ENCODE results near the gene COX7A2. TPM values are rescaled to one million over a fixed set of nuclear protein-coding genes. Genes with fewer than 3 reads are reported as not detected.

COX7A2 gene
- total and polyA plus RNA-seq, 2 of the 4 experiments (the other 2 are of a cell fraction): 174 to 776 TPM

DNA sequence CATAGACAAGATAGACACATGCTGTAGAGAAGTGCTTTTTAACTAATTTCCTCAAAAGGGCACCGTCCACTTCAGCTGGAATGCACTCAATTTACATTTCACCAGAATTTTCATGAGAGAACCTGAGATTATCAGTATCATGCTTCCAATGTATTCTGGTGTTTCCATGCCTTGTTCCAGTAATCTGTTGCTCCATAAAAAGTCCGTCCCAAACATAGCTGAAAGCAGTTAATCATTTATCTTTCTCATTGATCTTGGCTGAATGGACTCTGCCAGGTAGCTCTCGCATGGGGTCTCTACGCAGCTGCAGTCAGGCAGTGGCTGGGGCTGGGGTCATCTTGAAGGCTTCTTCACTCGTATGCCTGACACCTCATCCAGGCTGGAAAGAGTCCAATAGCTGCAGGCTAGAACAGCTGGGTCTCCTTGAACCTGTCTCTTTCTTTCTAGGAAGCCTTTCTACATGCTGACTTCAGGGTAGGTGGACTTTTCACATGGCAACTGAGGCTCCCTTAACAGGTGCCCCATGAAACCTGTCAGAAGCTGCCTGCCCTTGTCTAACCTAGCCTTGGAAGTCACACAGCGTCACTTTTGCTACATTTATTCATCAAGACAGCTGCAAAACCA lies 19.2 kb downstream of the COX7A2 start:
- ChIA-PET POLR2A (ENCODE audit: unreplicated experiment) (no interaction called here), CTCF (no interaction called here)
- Histone ChIP-seq H3K4me1 (ENCODE audit: control insufficient read depth, insufficient read depth, low read length) (peaks cover 8% of the 10 kb centered on the region), H3K27me3 (ENCODE audit: control insufficient read depth, insufficient read depth, low read length) (no peaks in the 10 kb centered on the region), H3K23ac (ENCODE audit: low read depth, low read length) (no peak overlapping the region), H2BK15ac (ENCODE audit: low read depth, low read length) (no peak overlapping the region), H2BK20ac (ENCODE audit: low read depth, low read length) (no peak overlapping the region), H3K14ac (replicated peaks; ENCODE audit: low read depth, low read length) (0 out of 2 replicates have a peak overlapping the region, but pooled peaks have one; percentile 28), H2AK5ac (ENCODE audit: low read depth, low read length) (no peak overlapping the region), H3K18ac (ENCODE audit: low read depth, low read length) (no peak overlapping the region), H3K9ac (ENCODE audit: low read depth, low read length) (no peak overlapping the region), H3K4me2 (ENCODE audit: low read depth, low read length) (no peak overlapping the region), H2AK9ac (replicated peaks; ENCODE audit: low read depth, low read length, poor library complexity) (no peak overlapping the region), H4K20me1 (ENCODE audit: insufficient read depth, low read length) (no peaks in the 10 kb centered on the region), H4K5ac (ENCODE audit: low read depth, low read length) (no peak overlapping the region), H3K4ac (ENCODE audit: low read depth, low read length) (no peak overlapping the region; the same call in 1 of the 2 replicates), H2BK120ac (ENCODE audit: low read depth, low read length) (no peak overlapping the region), H2AFZ (replicated peaks; ENCODE audit: low read length, poor library complexity) (peak overlapping the region; percentile 28), H2BK5ac (ENCODE audit: low read depth, low read length, poor library complexity, severe bottlenecking) (no peak overlapping the region), H4K8ac (ENCODE audit: low read depth in 2 of 2, low read length in 2 of 2) (no peak overlapping the region), H3K9me3 (ENCODE audit: control insufficient read depth, insufficient read depth, low read length) (no peaks in the 10 kb centered on the region), H3K36me3 (ENCODE audit: control insufficient read depth, insufficient read depth, low read length) (no peaks in the 10 kb centered on the region), H3K79me1 (ENCODE audit: low read depth in 1 of 2, low read length in 2 of 2) (no peaks in the 10 kb centered on the region), H3K9me1 (ENCODE audit: insufficient read depth, low read length) (peaks cover 3% of the 10 kb centered on the region; the same call in 1 of the 2 replicates), H3K27ac (ENCODE audit: insufficient read depth, low read length) (no peak overlapping the region), H3K56ac (ENCODE audit: extremely low read depth, insufficient read depth, low read length) (no peak overlapping the region), H3K4me3 (ENCODE audit: insufficient read depth, low read depth, low read length) (no peak overlapping the region), H4K91ac (ENCODE audit: insufficient read depth, low read depth, low read length) (no peak overlapping the region)
- no CpG with 5 or more reads among the region's 6 CpGs for WGBS, 2 experiments (ENCODE audit: extremely low coverage in 2 of 2, insufficient read length in 1 of 2)
- no peak for DNase-seq
- dilution Hi-C loops (cut with HindIII; ENCODE audit: low sequenced_read_pairs, unreplicated experiment): no loop called here
- in situ Hi-C loops (cut with MboI; ENCODE audit: low sequenced_read_pairs): no loop called here
- intact Hi-C loops (cut with micrococcal nuclease): no loop called here
- ATAC-seq (ENCODE audit: low read depth): no peak
- no TSS peak for BruUV-seq (replicated peaks)
- no peak for TF ChIP-seq MAZ (IDR thresholded peaks at IDR 0.05; ENCODE audit: borderline replicate concordance, low read depth, low read length)
- no peak for TF ChIP-seq RCOR1 (IDR thresholded peaks at IDR 0.05; ENCODE audit: insufficient replicate concordance, low read length)
- no peak for TF ChIP-seq RFX5 (IDR thresholded peaks at IDR 0.05; ENCODE audit: low read depth, low read length)
- TF ChIP-seq MXI1 (IDR thresholded peaks at IDR 0.05; ENCODE audit: borderline replicate concordance, low read depth, low read length): no peak
- no peak for TF ChIP-seq CEBPB (IDR thresholded peaks at IDR 0.05; ENCODE audit: low read depth, low read length)
- TF ChIP-seq, protein P1, sequence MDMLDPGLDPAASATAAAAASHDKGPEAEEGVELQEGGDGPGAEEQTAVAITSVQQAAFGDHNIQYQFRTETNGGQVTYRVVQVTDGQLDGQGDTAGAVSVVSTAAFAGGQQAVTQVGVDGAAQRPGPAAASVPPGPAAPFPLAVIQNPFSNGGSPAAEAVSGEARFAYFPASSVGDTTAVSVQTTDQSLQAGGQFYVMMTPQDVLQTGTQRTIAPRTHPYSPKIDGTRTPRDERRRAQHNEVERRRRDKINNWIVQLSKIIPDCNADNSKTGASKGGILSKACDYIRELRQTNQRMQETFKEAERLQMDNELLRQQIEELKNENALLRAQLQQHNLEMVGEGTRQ (IDR thresholded peaks at IDR 0.05; ENCODE audit: low read depth, low read length): no peak
- TF ChIP-seq, protein P2, sequence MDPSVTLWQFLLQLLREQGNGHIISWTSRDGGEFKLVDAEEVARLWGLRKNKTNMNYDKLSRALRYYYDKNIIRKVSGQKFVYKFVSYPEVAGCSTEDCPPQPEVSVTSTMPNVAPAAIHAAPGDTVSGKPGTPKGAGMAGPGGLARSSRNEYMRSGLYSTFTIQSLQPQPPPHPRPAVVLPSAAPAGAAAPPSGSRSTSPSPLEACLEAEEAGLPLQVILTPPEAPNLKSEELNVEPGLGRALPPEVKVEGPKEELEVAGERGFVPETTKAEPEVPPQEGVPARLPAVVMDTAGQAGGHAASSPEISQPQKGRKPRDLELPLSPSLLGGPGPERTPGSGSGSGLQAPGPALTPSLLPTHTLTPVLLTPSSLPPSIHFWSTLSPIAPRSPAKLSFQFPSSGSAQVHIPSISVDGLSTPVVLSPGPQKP (IDR thresholded peaks at IDR 0.05; ENCODE audit: borderline replicate concordance, low read depth, low read length): no peak
- no peak for TF ChIP-seq CHD1 (IDR thresholded peaks at IDR 0.05; ENCODE audit: low read depth, low read length)
- no peak for TF ChIP-seq SMC3 (IDR thresholded peaks at IDR 0.05; ENCODE audit: low read depth, low read length)
- no peak for TF ChIP-seq MAFK (IDR thresholded peaks at IDR 0.05; ENCODE audit: low read depth, low read length)
- no peak for TF ChIP-seq FOS (IDR thresholded peaks at IDR 0.05; ENCODE audit: low read depth, low read length)
- TF ChIP-seq, protein P3, sequence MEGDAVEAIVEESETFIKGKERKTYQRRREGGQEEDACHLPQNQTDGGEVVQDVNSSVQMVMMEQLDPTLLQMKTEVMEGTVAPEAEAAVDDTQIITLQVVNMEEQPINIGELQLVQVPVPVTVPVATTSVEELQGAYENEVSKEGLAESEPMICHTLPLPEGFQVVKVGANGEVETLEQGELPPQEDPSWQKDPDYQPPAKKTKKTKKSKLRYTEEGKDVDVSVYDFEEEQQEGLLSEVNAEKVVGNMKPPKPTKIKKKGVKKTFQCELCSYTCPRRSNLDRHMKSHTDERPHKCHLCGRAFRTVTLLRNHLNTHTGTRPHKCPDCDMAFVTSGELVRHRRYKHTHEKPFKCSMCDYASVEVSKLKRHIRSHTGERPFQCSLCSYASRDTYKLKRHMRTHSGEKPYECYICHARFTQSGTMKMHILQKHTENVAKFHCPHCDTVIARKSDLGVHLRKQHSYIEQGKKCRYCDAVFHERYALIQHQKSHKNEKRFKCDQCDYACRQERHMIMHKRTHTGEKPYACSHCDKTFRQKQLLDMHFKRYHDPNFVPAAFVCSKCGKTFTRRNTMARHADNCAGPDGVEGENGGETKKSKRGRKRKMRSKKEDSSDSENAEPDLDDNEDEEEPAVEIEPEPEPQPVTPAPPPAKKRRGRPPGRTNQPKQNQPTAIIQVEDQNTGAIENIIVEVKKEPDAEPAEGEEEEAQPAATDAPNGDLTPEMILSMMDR (conservative IDR thresholded peaks at IDR 0.05; ENCODE audit: low read depth, low read length): no peak
- TF ChIP-seq RAD21 (IDR thresholded peaks at IDR 0.05; ENCODE audit: low read length): no peak
- TF ChIP-seq POLR2A (IDR thresholded peaks at IDR 0.05; ENCODE audit: low read depth, low read length): no peak
- no peak for TF ChIP-seq NFE2L2 (IDR thresholded peaks at IDR 0.05; ENCODE audit: low read depth, low read length)
- no peak for TF ChIP-seq BHLHE40 (IDR thresholded peaks at IDR 0.05; ENCODE audit: low read depth, low read length)
